MCF 10A (cell line): ENCODE data around the gene NOBOX. TPM values are rescaled to one million over a fixed set of nuclear protein-coding genes. Genes with fewer than 3 reads are reported as not detected.
"Not testable (repeated sequence)": the region's sequence is repeated elsewhere in the genome, so short reads cannot be mapped to it uniquely, and the experiment has no call there.

Experiments used
- BruUV-seq: library from RNA; stranded (reverse); fragments of 400-500 nt; replicated peaks from 2 replicates; lab custom pipeline; 2021; lab: Mats Ljungman, UMichigan
- CTCF ChIA-PET: fragments of 300-600 bp; sonication (Branson Sonifier 250); formaldehyde crosslinking; extraction: SDS; loops from one replicate; lab custom pipeline; 2021; ENCODE audit warnings: antibody characterized with exemption, inconsistent platforms; lab: Yijun Ruan, JAX
- POLR2A ChIA-PET: fragments of 300-600, 350-650 bp; sonication (Branson Sonifier 250); formaldehyde crosslinking; extraction: SDS; loops from one replicate; lab custom pipeline; 2020; ENCODE audit warnings: antibody characterized with exemption, inconsistent platforms; lab: Yijun Ruan, JAX
- DNase-seq: peaks from one replicate; pipeline ENCODE4 v3.0.0-alpha.2; 2018; ENCODE audit not compliant: unreplicated experiment
- H3K27ac Mint-ChIP-seq: one replicate; pipeline ENCODE4 v1.8.0; 2022; ENCODE audit warnings: mild to moderate bottlenecking, low read depth, mixed read lengths; ENCODE audit not compliant: unreplicated experiment
- H3K27me3 Mint-ChIP-seq: one replicate; pipeline ENCODE4 v1.8.0; 2022; ENCODE audit warnings: mixed read lengths; ENCODE audit not compliant: insufficient read depth, unreplicated experiment
- H3K36me3 Mint-ChIP-seq: one replicate; pipeline ENCODE4 v1.8.0; 2022; ENCODE audit warnings: mild to moderate bottlenecking, moderate library complexity, mixed read lengths; ENCODE audit not compliant: insufficient read depth, unreplicated experiment
- H3K4me1 Mint-ChIP-seq: one replicate; pipeline ENCODE4 v1.8.0; 2022; ENCODE audit warnings: mixed read lengths; ENCODE audit not compliant: insufficient read depth, unreplicated experiment
- H3K4me3 Mint-ChIP-seq: one replicate; pipeline ENCODE4 v1.8.0; 2022; ENCODE audit warnings: mild to moderate bottlenecking, moderate library complexity, mixed read lengths; ENCODE audit not compliant: unreplicated experiment
- H3K9me3 Mint-ChIP-seq: one replicate; pipeline ENCODE4 v1.8.0; 2022; ENCODE audit warnings: mixed read lengths; ENCODE audit not compliant: unreplicated experiment
- intact Hi-C: fragments of 100-400 bp; cut with micrococcal nuclease; formaldehyde crosslinking; loops from 2 replicates; pipeline ENCODE4 v1.14.1; 2022
- total RNA-seq: library from RNA; stranded (reverse); gene quantifications from 2 replicates; pipeline ENCODE4 v1.2.3, GENCODE V29; 2022
- TF ChIP-seq, protein P1 (sequence below): fragments of 200-600 bp; IDR thresholded peaks from one replicate; pipeline ENCODE4 v1.8.0; 2022; ENCODE audit warnings: antibody characterized with exemption, mild to moderate bottlenecking; ENCODE audit not compliant: unreplicated experiment

The NOBOX gene
- total RNA-seq, 1 experiment from 2014 or later = not detected

DNA sequence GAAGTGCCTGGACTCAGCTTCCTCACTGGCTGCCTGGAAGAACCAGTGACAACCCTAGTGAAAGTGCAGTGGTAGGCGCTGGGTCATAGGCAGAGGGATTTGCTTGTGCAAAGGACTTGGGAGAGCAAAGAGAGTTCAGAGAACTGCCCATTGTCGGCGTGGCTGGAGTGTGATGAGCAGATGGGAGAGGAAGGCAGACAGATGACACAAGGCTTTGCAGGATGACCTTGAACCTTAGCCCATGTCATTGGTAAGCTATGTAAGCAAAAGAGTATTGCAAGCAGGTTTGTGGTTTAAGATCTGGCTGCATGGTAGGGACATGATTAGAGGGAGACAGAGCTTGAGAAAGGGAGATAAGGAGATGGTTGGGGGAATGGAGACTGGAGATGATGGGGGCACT, 35.3 kb upstream of the NOBOX start:
- Mint-ChIP-seq H3K4me3 (no peak overlapping the region), H3K36me3 (no peaks in the 10 kb centered on the region), H3K27ac (no peak overlapping the region), H3K9me3 (no peaks in the 10 kb centered on the region), H3K27me3 (no peaks in the 10 kb centered on the region), H3K4me1 (no peaks in the 10 kb centered on the region)
- ChIA-PET POLR2A (no interaction called here), CTCF (interaction anchor here (0.5 to 7.7 kb wide), 7 partner anchors 12 to 387 kb away, joined by 3 to 94 read pairs (median 15); partner anchors contain the start of gene NOBOX)
- intact Hi-C loops = no loop called here
- TF ChIP-seq, protein P1, sequence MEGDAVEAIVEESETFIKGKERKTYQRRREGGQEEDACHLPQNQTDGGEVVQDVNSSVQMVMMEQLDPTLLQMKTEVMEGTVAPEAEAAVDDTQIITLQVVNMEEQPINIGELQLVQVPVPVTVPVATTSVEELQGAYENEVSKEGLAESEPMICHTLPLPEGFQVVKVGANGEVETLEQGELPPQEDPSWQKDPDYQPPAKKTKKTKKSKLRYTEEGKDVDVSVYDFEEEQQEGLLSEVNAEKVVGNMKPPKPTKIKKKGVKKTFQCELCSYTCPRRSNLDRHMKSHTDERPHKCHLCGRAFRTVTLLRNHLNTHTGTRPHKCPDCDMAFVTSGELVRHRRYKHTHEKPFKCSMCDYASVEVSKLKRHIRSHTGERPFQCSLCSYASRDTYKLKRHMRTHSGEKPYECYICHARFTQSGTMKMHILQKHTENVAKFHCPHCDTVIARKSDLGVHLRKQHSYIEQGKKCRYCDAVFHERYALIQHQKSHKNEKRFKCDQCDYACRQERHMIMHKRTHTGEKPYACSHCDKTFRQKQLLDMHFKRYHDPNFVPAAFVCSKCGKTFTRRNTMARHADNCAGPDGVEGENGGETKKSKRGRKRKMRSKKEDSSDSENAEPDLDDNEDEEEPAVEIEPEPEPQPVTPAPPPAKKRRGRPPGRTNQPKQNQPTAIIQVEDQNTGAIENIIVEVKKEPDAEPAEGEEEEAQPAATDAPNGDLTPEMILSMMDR = no peak
- BruUV-seq = no TSS peak
- DNase-seq = no peak

DNA sequence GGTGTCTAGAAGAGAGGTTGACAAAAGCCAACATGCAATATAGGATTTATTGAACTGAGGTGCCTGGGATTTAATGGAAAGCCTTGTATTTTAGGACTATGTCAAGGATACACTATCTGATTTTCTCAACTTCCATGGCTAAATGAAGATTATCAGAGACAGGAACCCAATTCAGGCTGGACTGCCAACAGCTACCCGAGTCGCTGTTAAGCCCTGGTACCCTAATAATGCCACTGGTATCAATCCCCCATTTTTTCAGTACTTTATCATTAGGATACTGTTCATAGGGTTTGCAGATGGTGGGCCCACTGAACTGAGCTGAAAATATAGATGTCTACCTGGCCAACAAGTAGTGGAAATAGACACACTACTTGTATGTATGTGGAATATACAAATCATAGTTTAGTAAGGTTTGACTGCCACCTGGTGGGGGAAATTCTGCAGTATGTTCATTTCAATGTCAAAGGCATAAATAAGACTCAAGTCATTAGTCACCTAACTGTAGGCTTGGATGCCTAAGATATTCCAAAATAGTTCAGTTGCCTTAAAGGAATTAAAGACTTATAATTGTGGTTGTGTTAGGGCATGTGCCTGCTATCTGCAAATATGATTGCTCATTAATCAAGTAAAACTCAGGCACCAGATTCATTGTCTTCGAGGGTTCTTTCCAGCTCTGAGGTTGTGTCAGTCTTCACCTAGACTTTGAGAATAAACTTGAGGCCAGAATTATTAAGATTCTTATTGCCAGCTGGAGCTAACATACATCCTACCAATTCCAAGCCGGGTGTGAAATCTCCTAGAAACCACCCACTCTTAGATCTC, 34.1 kb upstream of the NOBOX start:
- peak; percentile 74 for DNase-seq
- no TSS peak for BruUV-seq
- POLR2A ChIA-PET = interaction anchor here (1.1 kb wide), 2 partner anchors 32 to 43 kb away, joined by 3 to 9 read pairs; no protein-coding TSS in a partner anchor
- Mint-ChIP-seq H3K27ac (no peak overlapping the region), H3K36me3 (no peaks in the 10 kb centered on the region), H3K4me1 (no peaks in the 10 kb centered on the region), H3K9me3 (no peaks in the 10 kb centered on the region), H3K27me3 (no peaks in the 10 kb centered on the region), H3K4me3 (no peak overlapping the region)
- TF ChIP-seq, protein P1 = peak; percentile 67
- intact Hi-C loops = loop anchor here (1.0 kb wide), 2 partner anchors 29 to 46 kb away; no protein-coding TSS in a partner anchor
- CTCF ChIA-PET = interaction anchor here (0.6 to 7.7 kb wide), 28 partner anchors 8 to 1537 kb away, joined by 3 to 94 read pairs (median 6); partner anchors contain the start of gene NOBOX

DNA sequence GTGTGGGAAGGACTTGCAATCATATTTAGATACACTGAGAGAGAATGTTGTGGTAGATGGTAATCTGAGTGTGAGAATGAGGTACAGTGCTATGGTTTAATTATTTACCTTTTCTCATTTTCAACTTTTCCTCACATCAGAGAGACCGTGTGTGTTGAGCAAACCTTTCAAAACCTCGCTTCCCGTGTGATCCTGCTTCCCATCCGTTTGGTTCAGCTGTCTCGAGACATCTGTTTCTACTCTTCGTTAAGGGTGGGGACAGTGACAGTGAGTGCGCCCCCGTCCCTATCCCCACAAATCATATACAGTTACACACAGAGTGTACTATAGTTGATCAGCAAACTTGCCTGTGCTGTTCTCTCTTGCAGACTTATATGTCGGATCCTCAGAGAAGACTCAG, 33.0 kb upstream of the NOBOX start:
- no peak for DNase-seq
- no peak overlapping the region for H3K27ac Mint-ChIP-seq
- CTCF ChIA-PET = interaction anchor here (0.6 to 7.7 kb wide), 17 partner anchors 8 to 59 kb away, joined by 3 to 94 read pairs (median 7); partner anchors contain the start of gene NOBOX
- no TSS peak for BruUV-seq
- TF ChIP-seq, protein P1 = no peak
- no peaks in the 10 kb centered on the region for H3K4me1 Mint-ChIP-seq
- POLR2A ChIA-PET = interaction anchor here (1.1 kb wide), 1 partner anchor 42 kb away, joined by 9 read pairs; no protein-coding TSS in a partner anchor
- intact Hi-C loops = no loop called here
- no peaks in the 10 kb centered on the region for H3K27me3 Mint-ChIP-seq
- no peaks in the 10 kb centered on the region for H3K36me3 Mint-ChIP-seq
- no peaks in the 10 kb centered on the region for H3K9me3 Mint-ChIP-seq
- no peak overlapping the region for H3K4me3 Mint-ChIP-seq

DNA sequence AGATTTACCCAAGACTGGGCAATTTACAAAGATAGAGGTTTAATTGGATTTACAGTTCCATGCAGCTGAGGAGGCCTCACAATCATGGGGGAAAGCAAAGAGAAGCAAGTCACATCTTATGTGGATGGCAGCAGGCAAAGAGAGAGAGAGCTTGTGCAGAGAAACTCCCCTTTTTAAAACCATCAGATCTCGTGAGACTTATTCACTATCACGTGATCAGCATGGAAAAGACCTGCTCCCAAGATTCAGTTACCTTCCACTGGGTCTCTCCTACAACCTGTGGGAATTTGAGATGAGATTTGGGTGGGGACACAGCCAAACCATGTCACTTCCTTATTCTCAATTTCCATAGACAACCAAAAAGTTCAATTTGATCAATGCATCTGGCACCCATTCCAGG, 24.9 kb upstream of the NOBOX start:
- Mint-ChIP-seq H3K27ac (no peak overlapping the region), H3K4me3 (no peak overlapping the region), H3K9me3 (peaks cover 15% of the 10 kb centered on the region), H3K27me3 (no peaks in the 10 kb centered on the region), H3K4me1 (no peaks in the 10 kb centered on the region), H3K36me3 (peaks cover 4% of the 10 kb centered on the region)
- TF ChIP-seq, protein P1 = no peak
- CTCF ChIA-PET = interaction anchor here (0.8 to 2.9 kb wide), 3 partner anchors 9 to 39 kb away, joined by 3 to 15 read pairs (median 5); no protein-coding TSS in a partner anchor
- POLR2A ChIA-PET = interaction anchor here (0.6 kb wide), 1 partner anchor 30 kb away, joined by 3 read pairs; no protein-coding TSS in a partner anchor
- no peak for DNase-seq
- intact Hi-C loops = no loop called here
- BruUV-seq = no TSS peak

DNA sequence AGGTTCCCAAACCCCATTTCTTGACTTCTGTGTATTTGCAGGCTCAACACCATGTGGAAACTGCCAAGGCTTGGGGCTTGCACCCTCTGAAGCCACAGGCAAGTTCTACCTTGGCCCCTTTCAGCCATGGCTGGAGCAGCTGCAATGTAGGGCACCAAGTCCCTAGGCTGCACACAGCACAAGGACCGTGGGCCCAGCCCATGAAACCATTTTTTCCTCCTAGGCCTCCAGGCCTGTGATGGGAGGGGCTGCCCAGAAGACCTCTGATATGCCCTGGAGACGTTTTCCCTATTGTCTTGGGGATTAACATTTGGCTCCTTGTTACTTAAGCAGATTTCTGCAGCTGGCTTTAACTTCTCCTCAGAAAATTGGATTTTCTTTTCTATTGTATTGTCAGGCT, 24.0 kb upstream of the NOBOX start:
- H3K9me3 Mint-ChIP-seq = peaks cover 15% of the 10 kb centered on the region
- H3K27ac Mint-ChIP-seq, BruUV-seq, DNase-seq, H3K27me3 Mint-ChIP-seq, H3K4me1 Mint-ChIP-seq, H3K4me3 Mint-ChIP-seq, POLR2A ChIA-PET, H3K36me3 Mint-ChIP-seq, intact Hi-C loops: not testable (repeated sequence)
- CTCF ChIA-PET = interaction anchor here (2.9 kb wide), 1 partner anchor 10 kb away, joined by 15 read pairs; no protein-coding TSS in a partner anchor

DNA sequence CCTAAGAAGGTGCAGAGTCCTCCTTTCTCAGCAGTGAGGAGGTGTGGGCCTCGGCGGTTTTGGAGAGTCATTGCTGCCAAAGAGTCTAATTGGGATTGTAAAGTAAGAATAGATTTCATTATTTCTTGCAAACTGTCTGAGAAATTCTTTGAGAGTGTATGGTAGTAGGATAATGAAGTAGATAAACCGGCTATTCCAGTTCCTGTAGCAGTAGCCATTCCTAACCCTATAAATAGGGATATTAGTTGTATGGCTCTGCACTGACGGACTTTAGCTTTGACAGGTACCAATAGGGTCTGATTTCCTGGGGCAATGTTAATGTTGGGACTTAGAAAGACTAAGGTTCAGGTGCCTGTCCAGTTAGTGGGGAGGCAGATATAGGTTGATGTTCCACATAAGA, 15.4 kb upstream of the NOBOX start:
- intact Hi-C loops, H3K4me3 Mint-ChIP-seq, DNase-seq, BruUV-seq, H3K9me3 Mint-ChIP-seq, H3K27ac Mint-ChIP-seq, H3K36me3 Mint-ChIP-seq, POLR2A ChIA-PET, CTCF ChIA-PET, H3K27me3 Mint-ChIP-seq: not testable (repeated sequence)
- H3K4me1 Mint-ChIP-seq = peaks cover 13% of the 10 kb centered on the region
